Testis (tissue), 2 donors: ENCODE measurements around the gene GNAI3.

ENCODE experiments used
- CTCF ChIP-seq, 3 experiments: fragments of 450-650 bp in 2 of 3; fragments of 200-600 bp in 1 of 3; sonication (generic) in 1 of 3; IDR thresholded peaks; one replicate each; pipeline ENCODE4 v1.5.1; 2016 to 2019; ENCODE audit warnings: antibody characterized with exemption in 3 of 3, mild to moderate bottlenecking in 2 of 3, moderate library complexity in 1 of 3
- POLR2A ChIP-seq: fragments of 450-650 bp; IDR thresholded peaks from one replicate; pipeline ENCODE4 v1.6.1; 2017; ENCODE audit warnings: antibody characterized with exemption, mild to moderate bottlenecking, moderate library complexity

GRCh38 chr1:109543988-109544735, 4.3 kb upstream of the GNAI3 start:
- TF ChIP-seq CTCF (IDR thresholded peaks at IDR 0.05) (no peak), POLR2A (no peak)
